Colonic mucosa (tissue), 4 donors: ENCODE measurements around the gene KHDRBS2. TPM values are rescaled to one million over a fixed set of nuclear protein-coding genes. Genes with fewer than 3 reads are reported as not detected.

Experiments used
- DNase-seq: peaks from one replicate; pipeline ENCODE4 v3.0.0-alpha.2; 2020
- H3K27ac ChIP-seq: fragments of 200-600 bp; one replicate; pipeline ENCODE4 v1.8.0; 2021
- H3K27me3 ChIP-seq: fragments of 200-600 bp; one replicate; pipeline ENCODE4 v1.8.0; 2021
- H3K36me3 ChIP-seq: fragments of 200-600 bp; one replicate; pipeline ENCODE4 v1.8.0; 2021
- H3K4me1 ChIP-seq: fragments of 200-600 bp; one replicate; pipeline ENCODE4 v1.8.0; 2021; ENCODE audit warnings: mild to moderate bottlenecking
- H3K4me3 ChIP-seq: fragments of 200-600 bp; one replicate; pipeline ENCODE4 v1.8.0; 2021
- H3K9ac ChIP-seq, 2 donors: one replicate each; pipeline ENCODE4 v1.7.0; 2013; ENCODE audit warnings: control low read depth in 2 of 2, low read depth in 2 of 2, low read length in 2 of 2
- H3K9me3 ChIP-seq: fragments of 200-600 bp; one replicate; pipeline ENCODE4 v1.8.0; 2021
- intact Hi-C: fragments of 100-400 bp; cut with DNase I; formaldehyde crosslinking; loops from one replicate; pipeline ENCODE4 v1.14.1; 2022
- total RNA-seq, 2 donors: library from RNA; stranded (reverse); fragmentation: NEBNext Ultra II Directional in 1 of 2; extraction: Animal tissue kit (Norgen Biotek cat#: 25700) in 1 of 2; gene quantifications; one replicate each; pipeline ENCODE4 v1.2.1, GENCODE V29; 2021
- TF ChIP-seq, protein P1 (sequence below): fragments of 200-600 bp; IDR thresholded peaks from one replicate; pipeline ENCODE4 v1.8.0; 2022; ENCODE audit warnings: antibody characterized with exemption, mild to moderate bottlenecking
- donor health status: healthy.
- donor health status: DM: no; HTN: no; CAD: no.
- donor health status: DM: no; HTN: no; CAD: no.

KHDRBS2 gene
- total RNA-seq, 2 donors from 2014 or later = 0.52 to 1.2 TPM

DNA sequence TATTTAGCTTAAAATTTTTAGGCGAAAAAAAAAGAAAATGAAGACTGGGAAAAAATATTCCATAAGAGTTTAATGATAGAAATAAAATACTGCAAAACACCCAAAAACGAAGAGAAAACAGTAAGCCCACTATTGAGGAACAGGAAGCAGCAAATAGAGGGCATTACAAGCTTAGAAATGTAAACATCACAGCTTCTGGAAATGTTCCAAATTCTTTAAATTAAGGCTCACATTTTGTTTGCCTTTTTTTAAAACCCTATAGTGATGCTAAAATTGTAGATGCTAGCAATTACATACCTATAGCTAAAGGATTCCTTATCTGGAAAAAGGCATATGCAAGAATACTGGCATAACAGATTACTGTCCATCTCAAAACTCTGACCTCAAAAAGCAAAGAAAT is 248.6 kb downstream of the KHDRBS2 start:
- intact Hi-C loops = no loop called here
- H3K36me3 ChIP-seq = no peaks in the 10 kb centered on the region
- no peak for DNase-seq
- H3K27me3 ChIP-seq = no peaks in the 10 kb centered on the region
- H3K9ac ChIP-seq = no peak overlapping the region
- TF ChIP-seq, protein P1, sequence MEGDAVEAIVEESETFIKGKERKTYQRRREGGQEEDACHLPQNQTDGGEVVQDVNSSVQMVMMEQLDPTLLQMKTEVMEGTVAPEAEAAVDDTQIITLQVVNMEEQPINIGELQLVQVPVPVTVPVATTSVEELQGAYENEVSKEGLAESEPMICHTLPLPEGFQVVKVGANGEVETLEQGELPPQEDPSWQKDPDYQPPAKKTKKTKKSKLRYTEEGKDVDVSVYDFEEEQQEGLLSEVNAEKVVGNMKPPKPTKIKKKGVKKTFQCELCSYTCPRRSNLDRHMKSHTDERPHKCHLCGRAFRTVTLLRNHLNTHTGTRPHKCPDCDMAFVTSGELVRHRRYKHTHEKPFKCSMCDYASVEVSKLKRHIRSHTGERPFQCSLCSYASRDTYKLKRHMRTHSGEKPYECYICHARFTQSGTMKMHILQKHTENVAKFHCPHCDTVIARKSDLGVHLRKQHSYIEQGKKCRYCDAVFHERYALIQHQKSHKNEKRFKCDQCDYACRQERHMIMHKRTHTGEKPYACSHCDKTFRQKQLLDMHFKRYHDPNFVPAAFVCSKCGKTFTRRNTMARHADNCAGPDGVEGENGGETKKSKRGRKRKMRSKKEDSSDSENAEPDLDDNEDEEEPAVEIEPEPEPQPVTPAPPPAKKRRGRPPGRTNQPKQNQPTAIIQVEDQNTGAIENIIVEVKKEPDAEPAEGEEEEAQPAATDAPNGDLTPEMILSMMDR = no peak
- H3K27ac ChIP-seq = no peak overlapping the region
- no peaks in the 10 kb centered on the region for H3K4me1 ChIP-seq
- H3K4me3 ChIP-seq = no peak overlapping the region
- H3K9me3 ChIP-seq = no peaks in the 10 kb centered on the region

DNA sequence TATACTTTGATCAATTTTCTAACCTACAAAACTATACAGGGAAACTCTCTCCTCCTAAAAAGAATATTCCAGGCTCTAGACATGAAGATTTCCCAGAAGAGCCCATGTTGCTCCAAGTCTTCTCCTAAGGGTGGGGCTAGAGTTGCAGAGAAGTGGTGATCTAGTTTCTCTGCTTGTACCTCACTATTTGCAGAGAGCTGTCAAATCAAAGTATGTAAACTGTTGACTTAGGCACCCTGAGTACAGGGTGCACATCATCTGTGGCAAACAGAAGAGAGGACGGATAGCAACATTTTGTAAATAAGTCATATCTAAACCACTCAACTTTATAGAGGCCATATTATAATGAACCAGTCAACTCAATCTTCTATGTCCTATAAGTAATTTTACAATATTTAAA is 250.1 kb downstream of the KHDRBS2 start:
- H3K27me3 ChIP-seq = no peaks in the 10 kb centered on the region
- no peak for DNase-seq
- no peaks in the 10 kb centered on the region for H3K9me3 ChIP-seq
- H3K9ac ChIP-seq = no peak overlapping the region
- H3K36me3 ChIP-seq = no peaks in the 10 kb centered on the region
- H3K4me3 ChIP-seq = no peak overlapping the region
- no peaks in the 10 kb centered on the region for H3K4me1 ChIP-seq
- TF ChIP-seq, protein P1 = no peak
- no peak overlapping the region for H3K27ac ChIP-seq
- intact Hi-C loops = no loop called here

DNA sequence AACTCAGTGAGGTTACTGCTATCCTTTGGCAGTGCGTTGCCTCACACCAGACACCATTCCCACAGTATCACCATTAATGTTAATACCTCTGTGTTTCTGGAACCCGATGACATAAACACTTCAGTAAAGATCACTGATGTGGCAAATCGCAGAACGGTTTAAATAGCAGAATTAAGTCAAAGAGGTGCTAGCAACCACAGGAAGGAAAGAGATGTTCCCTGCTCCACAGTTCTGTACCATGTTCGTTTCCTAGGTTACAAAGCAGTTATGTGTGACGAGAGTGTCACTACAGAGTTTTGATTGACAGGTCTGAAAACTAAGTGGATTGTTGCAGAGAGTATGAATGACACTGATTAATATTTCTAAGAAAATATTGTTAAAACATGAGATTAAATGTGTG is 272.3 kb downstream of the KHDRBS2 start:
- Histone ChIP-seq H3K36me3 (no peaks in the 10 kb centered on the region), H3K4me1 (no peaks in the 10 kb centered on the region), H3K27me3 (no peaks in the 10 kb centered on the region), H3K9me3 (no peaks in the 10 kb centered on the region), H3K27ac (no peak overlapping the region), H3K9ac (no peak overlapping the region), H3K4me3 (no peak overlapping the region)
- no peak for DNase-seq
- intact Hi-C loops = no loop called here
- TF ChIP-seq, protein P1 = no peak

DNA sequence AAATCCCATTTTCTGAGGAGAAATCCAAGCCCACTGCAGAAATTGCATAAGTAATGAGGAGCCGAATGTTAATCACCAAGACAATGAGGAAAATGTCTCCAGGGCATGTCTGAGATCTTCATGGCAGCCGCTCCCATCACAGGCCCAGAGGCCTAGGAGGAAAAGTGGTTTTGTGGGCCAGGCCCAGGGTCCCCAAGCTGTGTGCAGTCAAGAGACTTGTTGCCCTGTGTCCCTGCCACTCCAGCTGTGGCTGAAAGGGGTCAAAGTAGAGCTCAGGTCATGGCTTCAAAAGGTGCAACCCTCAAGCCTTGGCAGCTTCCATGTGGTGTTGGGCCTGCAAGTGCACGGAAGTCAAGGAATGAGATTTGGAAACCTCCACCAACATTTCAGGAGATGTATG is 276.6 kb downstream of the KHDRBS2 start:
- Histone ChIP-seq H3K4me3 (no peak overlapping the region), H3K9ac (no peak overlapping the region), H3K27ac (no peak overlapping the region), H3K27me3 (no peaks in the 10 kb centered on the region), H3K4me1 (no peaks in the 10 kb centered on the region), H3K9me3 (no peaks in the 10 kb centered on the region), H3K36me3 (no peaks in the 10 kb centered on the region)
- no peak for DNase-seq
- intact Hi-C loops = no loop called here
- TF ChIP-seq, protein P1 = no peak

DNA sequence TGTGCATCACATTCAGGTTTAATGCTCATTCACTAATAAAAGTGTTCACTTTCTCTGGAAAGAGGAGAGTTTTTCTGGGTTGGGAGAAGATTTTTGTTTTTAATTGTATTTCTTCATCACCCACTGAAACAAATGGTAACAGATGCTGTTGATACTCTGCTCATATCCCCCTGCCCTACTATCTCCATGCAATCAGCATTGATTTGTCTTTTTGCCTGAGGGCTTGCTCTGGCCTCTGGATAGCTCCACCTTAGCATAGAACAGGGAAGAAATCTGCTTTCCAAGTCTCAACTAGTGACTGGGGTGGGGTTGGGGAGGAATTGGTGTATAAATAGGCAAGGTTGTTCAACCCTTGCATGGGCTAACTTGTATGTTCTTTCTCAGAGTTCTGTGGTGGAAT is 296.4 kb downstream of the KHDRBS2 start:
- Histone ChIP-seq H3K4me3 (no peak overlapping the region), H3K27ac (no peak overlapping the region), H3K36me3 (no peaks in the 10 kb centered on the region), H3K9me3 (no peaks in the 10 kb centered on the region), H3K27me3 (no peaks in the 10 kb centered on the region), H3K4me1 (no peaks in the 10 kb centered on the region), H3K9ac (no peak overlapping the region)
- TF ChIP-seq, protein P1 = no peak
- intact Hi-C loops = no loop called here
- no peak for DNase-seq

DNA sequence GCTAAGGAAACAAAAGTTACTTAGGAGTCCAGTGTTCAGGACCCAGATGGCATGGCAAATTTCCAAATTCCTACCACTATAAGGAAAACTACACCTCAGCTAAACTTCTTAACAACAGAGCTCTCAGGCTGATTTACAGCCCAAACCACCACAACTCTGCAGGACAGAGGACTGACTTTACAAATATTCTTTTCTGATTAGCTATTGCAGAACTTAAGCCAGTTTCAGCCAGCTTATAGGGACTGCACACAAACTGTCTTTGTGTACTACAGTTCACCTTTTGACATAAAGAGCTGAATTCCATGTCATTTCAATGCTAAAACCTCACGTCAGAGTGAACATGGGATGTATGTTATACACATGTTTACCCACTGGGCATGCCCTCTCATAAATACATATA is 305.4 kb downstream of the KHDRBS2 start:
- H3K27me3 ChIP-seq = no peaks in the 10 kb centered on the region
- no peak overlapping the region for H3K9ac ChIP-seq
- H3K36me3 ChIP-seq = no peaks in the 10 kb centered on the region
- H3K4me3 ChIP-seq = no peak overlapping the region
- DNase-seq = no peak
- intact Hi-C loops = no loop called here
- TF ChIP-seq, protein P1 = no peak
- H3K27ac ChIP-seq = no peak overlapping the region
- no peaks in the 10 kb centered on the region for H3K4me1 ChIP-seq
- H3K9me3 ChIP-seq = no peaks in the 10 kb centered on the region
